ENCODE results near the gene COPS2.

- TF ChIP-seq CTCF (IDR thresholded peaks at IDR 0.05 in 2 of 3, conservative IDR thresholded peaks at IDR 0.05 in 1 of 3; ENCODE audit: insufficient read depth in 2 of 3, low read depth in 1 of 3, low read length in 3 of 3): no peak
- no peak for TF ChIP-seq POLR2AphosphoS5 (IDR thresholded peaks at IDR 0.05; ENCODE audit: control insufficient read depth, insufficient read depth, low read depth, low read length)
- no peak for TF ChIP-seq HNRNPL (IDR thresholded peaks at IDR 0.05; ENCODE audit: low read depth, low read length)
- TF ChIP-seq, protein P1, sequence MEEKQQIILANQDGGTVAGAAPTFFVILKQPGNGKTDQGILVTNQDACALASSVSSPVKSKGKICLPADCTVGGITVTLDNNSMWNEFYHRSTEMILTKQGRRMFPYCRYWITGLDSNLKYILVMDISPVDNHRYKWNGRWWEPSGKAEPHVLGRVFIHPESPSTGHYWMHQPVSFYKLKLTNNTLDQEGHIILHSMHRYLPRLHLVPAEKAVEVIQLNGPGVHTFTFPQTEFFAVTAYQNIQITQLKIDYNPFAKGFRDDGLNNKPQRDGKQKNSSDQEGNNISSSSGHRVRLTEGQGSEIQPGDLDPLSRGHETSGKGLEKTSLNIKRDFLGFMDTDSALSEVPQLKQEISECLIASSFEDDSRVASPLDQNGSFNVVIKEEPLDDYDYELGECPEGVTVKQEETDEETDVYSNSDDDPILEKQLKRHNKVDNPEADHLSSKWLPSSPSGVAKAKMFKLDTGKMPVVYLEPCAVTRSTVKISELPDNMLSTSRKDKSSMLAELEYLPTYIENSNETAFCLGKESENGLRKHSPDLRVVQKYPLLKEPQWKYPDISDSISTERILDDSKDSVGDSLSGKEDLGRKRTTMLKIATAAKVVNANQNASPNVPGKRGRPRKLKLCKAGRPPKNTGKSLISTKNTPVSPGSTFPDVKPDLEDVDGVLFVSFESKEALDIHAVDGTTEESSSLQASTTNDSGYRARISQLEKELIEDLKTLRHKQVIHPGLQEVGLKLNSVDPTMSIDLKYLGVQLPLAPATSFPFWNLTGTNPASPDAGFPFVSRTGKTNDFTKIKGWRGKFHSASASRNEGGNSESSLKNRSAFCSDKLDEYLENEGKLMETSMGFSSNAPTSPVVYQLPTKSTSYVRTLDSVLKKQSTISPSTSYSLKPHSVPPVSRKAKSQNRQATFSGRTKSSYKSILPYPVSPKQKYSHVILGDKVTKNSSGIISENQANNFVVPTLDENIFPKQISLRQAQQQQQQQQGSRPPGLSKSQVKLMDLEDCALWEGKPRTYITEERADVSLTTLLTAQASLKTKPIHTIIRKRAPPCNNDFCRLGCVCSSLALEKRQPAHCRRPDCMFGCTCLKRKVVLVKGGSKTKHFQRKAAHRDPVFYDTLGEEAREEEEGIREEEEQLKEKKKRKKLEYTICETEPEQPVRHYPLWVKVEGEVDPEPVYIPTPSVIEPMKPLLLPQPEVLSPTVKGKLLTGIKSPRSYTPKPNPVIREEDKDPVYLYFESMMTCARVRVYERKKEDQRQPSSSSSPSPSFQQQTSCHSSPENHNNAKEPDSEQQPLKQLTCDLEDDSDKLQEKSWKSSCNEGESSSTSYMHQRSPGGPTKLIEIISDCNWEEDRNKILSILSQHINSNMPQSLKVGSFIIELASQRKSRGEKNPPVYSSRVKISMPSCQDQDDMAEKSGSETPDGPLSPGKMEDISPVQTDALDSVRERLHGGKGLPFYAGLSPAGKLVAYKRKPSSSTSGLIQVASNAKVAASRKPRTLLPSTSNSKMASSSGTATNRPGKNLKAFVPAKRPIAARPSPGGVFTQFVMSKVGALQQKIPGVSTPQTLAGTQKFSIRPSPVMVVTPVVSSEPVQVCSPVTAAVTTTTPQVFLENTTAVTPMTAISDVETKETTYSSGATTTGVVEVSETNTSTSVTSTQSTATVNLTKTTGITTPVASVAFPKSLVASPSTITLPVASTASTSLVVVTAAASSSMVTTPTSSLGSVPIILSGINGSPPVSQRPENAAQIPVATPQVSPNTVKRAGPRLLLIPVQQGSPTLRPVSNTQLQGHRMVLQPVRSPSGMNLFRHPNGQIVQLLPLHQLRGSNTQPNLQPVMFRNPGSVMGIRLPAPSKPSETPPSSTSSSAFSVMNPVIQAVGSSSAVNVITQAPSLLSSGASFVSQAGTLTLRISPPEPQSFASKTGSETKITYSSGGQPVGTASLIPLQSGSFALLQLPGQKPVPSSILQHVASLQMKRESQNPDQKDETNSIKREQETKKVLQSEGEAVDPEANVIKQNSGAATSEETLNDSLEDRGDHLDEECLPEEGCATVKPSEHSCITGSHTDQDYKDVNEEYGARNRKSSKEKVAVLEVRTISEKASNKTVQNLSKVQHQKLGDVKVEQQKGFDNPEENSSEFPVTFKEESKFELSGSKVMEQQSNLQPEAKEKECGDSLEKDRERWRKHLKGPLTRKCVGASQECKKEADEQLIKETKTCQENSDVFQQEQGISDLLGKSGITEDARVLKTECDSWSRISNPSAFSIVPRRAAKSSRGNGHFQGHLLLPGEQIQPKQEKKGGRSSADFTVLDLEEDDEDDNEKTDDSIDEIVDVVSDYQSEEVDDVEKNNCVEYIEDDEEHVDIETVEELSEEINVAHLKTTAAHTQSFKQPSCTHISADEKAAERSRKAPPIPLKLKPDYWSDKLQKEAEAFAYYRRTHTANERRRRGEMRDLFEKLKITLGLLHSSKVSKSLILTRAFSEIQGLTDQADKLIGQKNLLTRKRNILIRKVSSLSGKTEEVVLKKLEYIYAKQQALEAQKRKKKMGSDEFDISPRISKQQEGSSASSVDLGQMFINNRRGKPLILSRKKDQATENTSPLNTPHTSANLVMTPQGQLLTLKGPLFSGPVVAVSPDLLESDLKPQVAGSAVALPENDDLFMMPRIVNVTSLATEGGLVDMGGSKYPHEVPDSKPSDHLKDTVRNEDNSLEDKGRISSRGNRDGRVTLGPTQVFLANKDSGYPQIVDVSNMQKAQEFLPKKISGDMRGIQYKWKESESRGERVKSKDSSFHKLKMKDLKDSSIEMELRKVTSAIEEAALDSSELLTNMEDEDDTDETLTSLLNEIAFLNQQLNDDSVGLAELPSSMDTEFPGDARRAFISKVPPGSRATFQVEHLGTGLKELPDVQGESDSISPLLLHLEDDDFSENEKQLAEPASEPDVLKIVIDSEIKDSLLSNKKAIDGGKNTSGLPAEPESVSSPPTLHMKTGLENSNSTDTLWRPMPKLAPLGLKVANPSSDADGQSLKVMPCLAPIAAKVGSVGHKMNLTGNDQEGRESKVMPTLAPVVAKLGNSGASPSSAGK (IDR thresholded peaks at IDR 0.05): no peak
- TF ChIP-seq, protein P2, sequence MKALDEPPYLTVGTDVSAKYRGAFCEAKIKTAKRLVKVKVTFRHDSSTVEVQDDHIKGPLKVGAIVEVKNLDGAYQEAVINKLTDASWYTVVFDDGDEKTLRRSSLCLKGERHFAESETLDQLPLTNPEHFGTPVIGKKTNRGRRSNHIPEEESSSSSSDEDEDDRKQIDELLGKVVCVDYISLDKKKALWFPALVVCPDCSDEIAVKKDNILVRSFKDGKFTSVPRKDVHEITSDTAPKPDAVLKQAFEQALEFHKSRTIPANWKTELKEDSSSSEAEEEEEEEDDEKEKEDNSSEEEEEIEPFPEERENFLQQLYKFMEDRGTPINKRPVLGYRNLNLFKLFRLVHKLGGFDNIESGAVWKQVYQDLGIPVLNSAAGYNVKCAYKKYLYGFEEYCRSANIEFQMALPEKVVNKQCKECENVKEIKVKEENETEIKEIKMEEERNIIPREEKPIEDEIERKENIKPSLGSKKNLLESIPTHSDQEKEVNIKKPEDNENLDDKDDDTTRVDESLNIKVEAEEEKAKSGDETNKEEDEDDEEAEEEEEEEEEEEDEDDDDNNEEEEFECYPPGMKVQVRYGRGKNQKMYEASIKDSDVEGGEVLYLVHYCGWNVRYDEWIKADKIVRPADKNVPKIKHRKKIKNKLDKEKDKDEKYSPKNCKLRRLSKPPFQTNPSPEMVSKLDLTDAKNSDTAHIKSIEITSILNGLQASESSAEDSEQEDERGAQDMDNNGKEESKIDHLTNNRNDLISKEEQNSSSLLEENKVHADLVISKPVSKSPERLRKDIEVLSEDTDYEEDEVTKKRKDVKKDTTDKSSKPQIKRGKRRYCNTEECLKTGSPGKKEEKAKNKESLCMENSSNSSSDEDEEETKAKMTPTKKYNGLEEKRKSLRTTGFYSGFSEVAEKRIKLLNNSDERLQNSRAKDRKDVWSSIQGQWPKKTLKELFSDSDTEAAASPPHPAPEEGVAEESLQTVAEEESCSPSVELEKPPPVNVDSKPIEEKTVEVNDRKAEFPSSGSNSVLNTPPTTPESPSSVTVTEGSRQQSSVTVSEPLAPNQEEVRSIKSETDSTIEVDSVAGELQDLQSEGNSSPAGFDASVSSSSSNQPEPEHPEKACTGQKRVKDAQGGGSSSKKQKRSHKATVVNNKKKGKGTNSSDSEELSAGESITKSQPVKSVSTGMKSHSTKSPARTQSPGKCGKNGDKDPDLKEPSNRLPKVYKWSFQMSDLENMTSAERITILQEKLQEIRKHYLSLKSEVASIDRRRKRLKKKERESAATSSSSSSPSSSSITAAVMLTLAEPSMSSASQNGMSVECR (CRISPR knock-in tag; IDR thresholded peaks at IDR 0.05): no peak
- no peak for TF ChIP-seq HDGF (IDR thresholded peaks at IDR 0.05)
- TF ChIP-seq KDM4B (IDR thresholded peaks at IDR 0.05; ENCODE audit: borderline replicate concordance in 2 of 2, low read depth in 1 of 2): no peak
- TF ChIP-seq JUNB (CRISPR knock-in tag; conservative IDR thresholded peaks at IDR 0.05): no peak
- no peak for TF ChIP-seq MAZ (CRISPR knock-in tag; conservative IDR thresholded peaks at IDR 0.05 in 1 of 2, IDR thresholded peaks at IDR 0.05 in 1 of 2)
- TF ChIP-seq ZBTB26 (CRISPR knock-in tag; IDR thresholded peaks at IDR 0.05): no peak
- TF ChIP-seq FOXM1 (IDR thresholded peaks at IDR 0.05; ENCODE audit: low read depth): no peak
- TF ChIP-seq FOXM1 (CRISPR knock-in tag; IDR thresholded peaks at IDR 0.05; ENCODE audit: low read depth): no peak
- TF ChIP-seq ZNF778 (CRISPR knock-in tag; IDR thresholded peaks at IDR 0.05): no peak
- TF ChIP-seq E2F5 (CRISPR knock-in tag; IDR thresholded peaks at IDR 0.05): no peak
Observed at GRCh38 chr15:49148298-49148697, 7.1 kb downstream of the COPS2 start.
